Left lobe of liver (tissue), 2 donors: ENCODE results near the gene VWF. TPM values are rescaled to one million over a fixed set of nuclear protein-coding genes. Genes with fewer than 3 reads are reported as not detected.

Experiments used
- ATAC-seq: fragments of 200-7000 bp; cut with Tn5 transposase; one replicate; pipeline ENCODE4 v1.9.1; 2020; ENCODE audit warnings: mild to moderate bottlenecking, moderate library complexity
- DNase-seq: peaks from one replicate; pipeline ENCODE4 v3.0.0-alpha.2; 2020; ENCODE audit warnings: low spot score
- total RNA-seq: library from RNA; stranded (reverse); gene quantifications from one replicate; pipeline ENCODE4 v1.2.1, GENCODE V29; 2021
- donor health status: DM: no; HTN: no; CAD: no; lungs with moderate emphysema.
- donor health status: DM: no; HTN: yes; CAD: no.

VWF gene
- total RNA-seq, 1 donor from 2014 or later = 6.4 TPM

DNA sequence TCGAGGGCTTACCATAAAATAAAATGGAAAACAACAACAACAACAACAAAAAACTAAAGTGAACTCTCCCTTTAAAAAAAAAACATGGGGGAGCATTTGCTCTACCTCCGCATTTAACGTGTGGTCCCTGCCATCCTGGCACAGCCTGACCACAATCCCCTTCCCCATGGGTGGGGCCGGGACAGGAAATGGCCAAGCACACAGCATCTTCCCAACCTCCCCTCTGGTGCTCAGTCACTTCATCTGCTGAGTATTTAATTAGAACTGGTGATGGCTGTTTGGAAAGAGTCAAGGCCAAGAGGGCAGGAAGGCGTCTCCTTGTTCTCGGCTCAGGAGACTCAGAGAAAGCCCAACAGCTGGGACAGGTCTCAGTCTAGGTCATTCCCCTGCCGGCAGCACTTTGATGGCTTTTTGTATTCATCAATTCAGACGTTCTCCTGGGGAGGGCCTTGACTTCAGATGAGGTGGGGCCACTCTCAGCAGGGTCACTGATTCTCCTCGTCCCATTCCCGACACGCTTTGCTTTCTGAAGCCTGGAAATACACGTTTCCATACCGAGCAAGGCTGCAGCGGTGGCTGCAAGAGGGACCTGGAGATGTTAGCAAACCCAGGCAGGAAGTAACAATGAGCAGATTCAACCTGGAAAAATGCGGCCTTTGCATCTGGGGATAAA, 223.8 kb downstream of the VWF start:
- ATAC-seq (no peak), DNase-seq (no peak)

DNA sequence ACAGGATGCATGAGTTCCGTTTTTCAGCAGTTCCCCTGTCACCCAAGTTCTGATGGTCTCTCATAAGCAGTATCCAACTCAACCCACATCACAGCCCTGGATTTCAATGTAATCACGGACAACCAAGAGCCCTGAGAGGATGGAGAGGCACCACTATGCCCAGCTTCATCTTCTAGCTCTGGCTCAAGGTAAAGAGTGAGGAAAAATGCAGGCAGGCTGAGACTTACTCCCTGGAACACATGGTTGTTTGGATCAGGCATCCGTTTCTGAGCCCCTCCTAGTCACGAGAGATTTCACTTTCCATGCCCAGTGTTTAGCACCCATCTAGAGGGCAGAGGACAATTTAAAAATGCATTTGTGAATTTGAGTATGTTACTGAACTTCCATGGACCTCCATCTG, 224.4 kb downstream of the VWF start:
- ATAC-seq = no peak
- no peak for DNase-seq

DNA sequence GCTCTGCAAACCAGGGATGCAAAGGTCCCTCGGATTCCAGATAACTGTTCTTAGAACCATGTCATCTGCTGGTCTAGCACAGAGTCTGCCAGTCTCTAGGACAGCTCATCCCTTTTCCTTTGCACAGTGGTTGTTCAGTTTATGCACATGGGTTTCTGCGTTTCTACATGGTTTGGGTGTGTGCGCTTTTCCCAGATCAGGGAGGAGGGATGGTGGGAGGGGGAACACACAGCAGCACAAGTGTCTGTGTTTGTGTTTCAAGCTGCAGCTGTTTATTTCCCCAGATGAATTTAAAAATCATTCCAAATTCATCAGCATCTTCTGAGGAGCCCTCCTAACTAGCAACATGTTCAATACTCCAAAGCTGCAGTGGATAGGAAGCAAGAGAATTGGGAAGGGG, 224.8 kb downstream of the VWF start:
- ATAC-seq = no peak
- DNase-seq = no peak

DNA sequence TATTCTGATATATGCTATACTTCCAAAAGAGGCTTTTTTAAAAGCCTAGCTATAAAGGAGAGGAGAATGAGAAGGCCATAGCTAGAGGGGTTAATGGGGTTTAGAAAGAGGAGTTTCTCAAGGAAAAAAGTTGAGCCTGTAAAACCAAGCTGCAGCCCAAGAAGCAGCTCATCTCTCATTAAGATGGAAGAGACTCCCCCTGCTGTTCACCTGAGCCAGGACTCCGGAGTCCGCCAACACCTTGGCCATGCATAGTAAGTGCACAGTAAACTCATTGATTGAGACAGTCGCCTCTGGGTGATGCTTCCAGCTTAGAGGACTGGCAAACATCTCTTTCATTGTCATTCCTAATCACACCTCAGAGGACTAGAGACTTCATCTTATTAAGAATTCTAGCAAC, 225.6 kb downstream of the VWF start:
- DNase-seq = no peak
- no peak for ATAC-seq

Other genes starting within 250 kb of the VWF start
- 0.13 TPM for gene ANO2, start 179.4 kb downstream of the VWF start, total RNA-seq
- gene CD9, start 75.7 kb upstream of the VWF start, total RNA-seq = 21.2 TPM
- 5.0 TPM for gene PLEKHG6, start 186.0 kb upstream of the VWF start, total RNA-seq
- gene TNFRSF1A, start 217.4 kb upstream of the VWF start, total RNA-seq = 76.0 TPM